Pancreas (tissue), 10 donors: Measurements from ENCODE around the gene ACYP2. TPM values are rescaled to one million over a fixed set of nuclear protein-coding genes. Genes with fewer than 3 reads are reported as not detected.

ENCODE experiments used
- ATAC-seq, 4 donors: fragments of 200-7000 bp; cut with Tn5 transposase; one replicate each; pipeline versions ENCODE4 v1.8.0 to v1.9.1; 2020; ENCODE audit warnings: mild to moderate bottlenecking in 4 of 4, moderate library complexity in 4 of 4
- DNase-seq, 6 donors: peaks; one replicate each; pipeline ENCODE4 v3.0.0-alpha.2; 2020
- FAIRE-seq: peaks from 2 replicates; lab custom pipeline; 2012; peaks lifted over from hg19 to GRCh38; lab: Jason Lieb, UNC
- H3K27ac ChIP-seq, 4 donors: fragments of 200-600 bp; sonication (generic); 1 replicate in 3 of 4; 2 replicates in 1 of 4; pipeline versions ENCODE4 v1.5.0 to v1.8.0; 2020
- H3K27me3 ChIP-seq, 4 donors: fragments of 200-600 bp; one replicate each; pipeline ENCODE4 v1.8.0; 2021
- H3K36me3 ChIP-seq, 3 donors: fragments of 200-600 bp; sonication (generic) in 1 of 3; one replicate each; pipeline versions ENCODE4 v1.5.0 to v1.8.0; 2020 to 2021
- H3K4me1 ChIP-seq, 3 donors: fragments of 200-600 bp; one replicate each; pipeline ENCODE4 v1.8.0; 2021
- H3K4me3 ChIP-seq, 4 donors: fragments of 200-600 bp; sonication (generic) in 2 of 4; one replicate each; pipeline versions ENCODE4 v1.5.0 to v1.8.0; 2020 to 2021
- H3K9me3 ChIP-seq, 4 donors: fragments of 200-600 bp; one replicate each; pipeline ENCODE4 v1.8.0; 2021
- CTCF ChIP-seq, 4 donors: fragments of 200-600 bp; sonication (generic) in 3 of 4; IDR thresholded peaks; one replicate each; pipeline versions ENCODE4 v1.5.0 to v1.8.0; 2021; ENCODE audit warnings: antibody characterized with exemption in 4 of 4
- WGBS, 2 donors: extraction: QIAGEN DNeasy Blood & Tissue Kit; methylation state at CpG; one replicate each; pipeline ENCODE4 v1.1.7; 2013; 5-methylcytosine and 5-hydroxymethylcytosine counted together
- intact Hi-C, 3 donors: fragments of 100-400 bp; cut with DNase I; formaldehyde crosslinking; loops; one replicate each; pipeline versions ENCODE4 v1.11.1 to v1.14.2; 2022
- polyA plus RNA-seq, 2 donors: library from polyadenylated mRNA; stranded (reverse); fragments of 200-250 nt; gene quantifications; one replicate each; pipeline ENCODE4 v1.2.3, GENCODE V29; 2013
- total RNA-seq, 6 donors: library from RNA; stranded (reverse); fragmentation: NEBNext Ultra II Directional in 4 of 6; extraction: Animal tissue kit (Norgen Biotek cat#: 25700) in 4 of 6; gene quantifications; one replicate each; pipeline versions ENCODE4 v1.2.1 to v1.2.4, GENCODE V29; 2021 to 2023
- donor health status: healthy with polysubstance abuse.
- donor health status: DM: no; HTN: no; CAD: no; lungs with moderate emphysema.
- donor health status: DM: no; HTN: no; CAD: no.
- donor health status: control.
- donor health status: control.
- donor health status: Bipolar disorder and iron deficiency.
- donor health status: DM: yes; HTN: yes; CAD: no.
- donor health status: DM: no; HTN: no; CAD: no.
- donor health status: DM: no; HTN: no; CAD: no.
- donor health status: DM: yes; HTN: yes; CAD: no.

Gene ACYP2
- total and polyA plus RNA-seq, 8 donors, result 8.0 to 18.0 (median 10.4) TPM

- no peak for TF ChIP-seq CTCF (IDR thresholded peaks at IDR 0.05)
- 81 to 84% methylated on average over 4 of the region's 4 CpGs for WGBS, 2 donors
- ATAC-seq (no peak), FAIRE-seq (no peak), DNase-seq (no peak)
- intact Hi-C loops, result no loop called here
- H3K27ac ChIP-seq, result no peak overlapping the region
- no peaks in the 10 kb centered on the region for H3K4me1 ChIP-seq
- H3K9me3 ChIP-seq, result no peaks in the 10 kb centered on the region
- no peaks in the 10 kb centered on the region for H3K36me3 ChIP-seq
- no peak overlapping the region for H3K4me3 ChIP-seq
- H3K27me3 ChIP-seq, result no peaks in the 10 kb centered on the region
These were observed 68.6 kb downstream of the ACYP2 start for GRCh38 chr2:54183972-54184371.

- ATAC-seq (no peak), DNase-seq (no peak), FAIRE-seq (no peak)
- no peaks in the 10 kb centered on the region for H3K9me3 ChIP-seq
- 60 to 61% methylated on average over 1 of the region's 1 CpG for WGBS, 2 donors
- TF ChIP-seq CTCF (IDR thresholded peaks at IDR 0.05), result no peak
- intact Hi-C loops, result no loop called here
- no peaks in the 10 kb centered on the region for H3K27me3 ChIP-seq
- no peak overlapping the region for H3K27ac ChIP-seq
- H3K4me3 ChIP-seq, result no peak overlapping the region
- H3K4me1 ChIP-seq, result no peaks in the 10 kb centered on the region
- no peaks in the 10 kb centered on the region for H3K36me3 ChIP-seq
These were observed 69.7 kb downstream of the ACYP2 start for GRCh38 chr2:54185105-54185504.

DNA sequence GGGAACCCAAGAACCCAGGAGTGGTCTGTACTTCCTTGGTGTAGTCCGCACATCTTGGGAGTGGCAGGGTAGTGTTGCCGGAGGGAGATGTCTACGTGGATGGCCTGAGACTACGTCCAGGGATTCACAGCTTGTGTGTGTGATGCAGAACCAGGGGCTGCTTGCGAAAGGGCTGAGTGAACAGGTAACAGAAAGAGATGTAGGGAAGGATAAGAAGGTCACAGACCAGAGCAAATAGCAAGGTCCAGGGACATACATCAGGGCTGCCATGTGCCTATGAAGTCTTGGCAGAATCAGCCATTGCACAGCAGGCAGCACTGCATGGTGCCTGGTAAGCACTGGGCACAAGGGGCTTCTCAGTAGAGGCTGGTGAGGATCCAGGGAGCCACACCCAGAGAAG is 71.9 kb downstream of the ACYP2 start:
- intact Hi-C loops, result no loop called here
- FAIRE-seq, result no peak
- no peak for DNase-seq
- Histone ChIP-seq H3K27ac (no peak overlapping the region), H3K9me3 (no peaks in the 10 kb centered on the region), H3K27me3 (no peaks in the 10 kb centered on the region), H3K36me3 (no peaks in the 10 kb centered on the region), H3K4me3 (no peak overlapping the region), H3K4me1 (no peaks in the 10 kb centered on the region)
- TF ChIP-seq CTCF (IDR thresholded peaks at IDR 0.05), result no peak
- WGBS, 2 donors, result 86 to 97% methylated on average over 5 of the region's 5 CpGs
- ATAC-seq, result no peak

- ATAC-seq, result no peak
- no peaks in the 10 kb centered on the region for H3K27me3 ChIP-seq
- no peaks in the 10 kb centered on the region for H3K36me3 ChIP-seq
- no peak overlapping the region for H3K4me3 ChIP-seq
- TF ChIP-seq CTCF (IDR thresholded peaks at IDR 0.05), result no peak
- H3K4me1 ChIP-seq, result no peaks in the 10 kb centered on the region
- no peak for FAIRE-seq
- no peaks in the 10 kb centered on the region for H3K9me3 ChIP-seq
- intact Hi-C loops, result no loop called here
- H3K27ac ChIP-seq, result no peak overlapping the region
- no peak for DNase-seq
- WGBS, 2 donors, result 84 to 87% methylated on average over 2 of the region's 2 CpGs
These were observed 74.1 kb downstream of the ACYP2 start for GRCh38 chr2:54189539-54189938.

GRCh38 chr2:54191361-54192135 is 76.1 kb downstream of the ACYP2 start:
- H3K27me3 ChIP-seq, result no peaks in the 10 kb centered on the region
- intact Hi-C loops, result no loop called here
- FAIRE-seq, result no peak

More at GRCh38 chr2:54191361-54192135, 76.1 kb downstream of the ACYP2 start:
- WGBS, 2 donors, result 80 to 88% methylated on average over 2 of the region's 2 CpGs
- Histone ChIP-seq H3K4me3 (no peak overlapping the region), H3K27ac (no peak overlapping the region), H3K9me3 (no peaks in the 10 kb centered on the region), H3K4me1 (no peaks in the 10 kb centered on the region), H3K36me3 (no peaks in the 10 kb centered on the region)
- DNase-seq (no peak), ATAC-seq (no peak)
- no peak for TF ChIP-seq CTCF (IDR thresholded peaks at IDR 0.05)
